ENCODE measurements around the gene BTRC. TPM values are rescaled to one million over a fixed set of nuclear protein-coding genes. Genes with fewer than 3 reads are reported as not detected.

BTRC gene
- total RNA-seq, 1 donor from 2014 or later = 33.2 TPM

GRCh38 chr10:101558671-101559595, 205.0 kb downstream of the BTRC start:
- ATAC-seq = peak; percentile 9
- no peak for DNase-seq
- intact Hi-C loops (cut with micrococcal nuclease) = no loop called here

DNA sequence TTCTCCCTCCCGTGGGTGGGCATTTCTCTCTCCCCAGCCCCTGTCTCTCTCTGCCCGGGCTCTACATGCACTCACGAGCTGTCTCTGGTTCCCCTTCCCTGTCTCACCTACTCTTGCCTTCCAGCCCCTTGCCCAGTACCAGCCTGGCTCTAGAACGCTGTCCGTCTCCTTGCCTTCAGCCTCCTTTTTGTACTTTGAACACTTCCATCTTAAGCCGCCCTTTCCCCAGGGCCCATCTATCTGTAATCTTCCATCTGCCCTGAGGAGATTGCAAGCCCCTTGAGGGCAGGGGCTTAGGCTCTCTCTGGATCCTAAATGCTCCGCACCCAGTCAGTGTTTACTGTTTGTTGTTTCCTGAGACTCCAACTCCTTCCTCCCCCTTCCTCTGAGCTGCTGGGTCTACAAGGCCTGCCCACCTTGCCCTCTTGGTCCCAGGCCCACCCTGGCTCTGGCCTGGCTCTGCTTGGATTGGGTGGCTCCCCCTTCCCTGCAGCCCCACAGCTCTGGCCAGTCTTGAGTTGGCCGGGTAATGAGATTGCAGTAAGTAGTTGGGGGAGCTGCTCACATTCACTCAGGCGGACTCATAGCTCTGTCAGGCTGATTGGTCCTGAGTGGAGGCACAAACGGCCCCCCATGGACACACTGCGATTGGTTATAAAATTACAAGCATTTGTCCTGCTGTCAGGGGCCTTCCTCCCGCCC, 205.8 kb downstream of the BTRC start:
- DNase-seq (no peak), ATAC-seq (no peak)
- intact Hi-C loops (cut with micrococcal nuclease) = no loop called here

DNA sequence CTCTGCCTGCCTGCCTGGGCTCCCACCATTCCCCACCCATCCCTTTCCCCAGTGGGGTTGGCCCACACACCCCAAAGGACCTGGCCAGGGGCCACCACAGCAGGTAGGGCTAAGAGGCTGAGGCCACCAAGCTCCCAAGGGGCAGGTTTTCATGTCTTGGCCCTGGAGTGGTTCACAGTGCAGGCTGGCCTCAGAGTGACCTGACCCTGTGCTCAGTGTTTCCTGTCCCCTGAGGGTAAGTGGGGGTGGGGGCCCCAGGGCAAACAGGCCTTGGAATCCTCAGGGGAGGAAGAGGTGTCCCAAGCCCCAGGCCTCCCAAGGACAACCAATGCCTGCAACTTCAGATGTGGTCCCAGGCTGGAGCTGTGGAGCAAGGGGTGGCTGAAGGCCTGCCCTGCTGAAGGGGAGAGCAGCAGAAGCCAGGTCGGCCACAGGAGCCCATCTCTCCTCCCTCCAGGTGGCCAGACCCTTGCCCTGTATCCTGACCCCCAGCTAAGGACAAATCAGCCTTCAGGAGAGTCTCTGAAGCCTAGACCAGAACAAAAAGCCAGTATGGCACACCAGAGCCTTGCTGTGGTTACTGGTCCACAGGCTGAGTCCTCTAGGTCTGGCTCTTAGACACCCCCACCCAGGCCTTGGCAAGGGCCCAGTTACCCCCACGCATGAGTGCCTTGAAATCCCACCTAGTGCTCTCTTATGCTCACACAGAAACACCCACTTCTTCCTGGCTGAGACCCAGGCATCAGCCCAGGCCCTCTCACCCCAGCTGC, 206.5 kb downstream of the BTRC start:
- DNase-seq (no peak), ATAC-seq (no peak)
- intact Hi-C loops (cut with micrococcal nuclease) = no loop called here

GRCh38 chr10:101561068-101561915, 207.3 kb downstream of the BTRC start:
- ATAC-seq = no peak
- no peak for DNase-seq
- intact Hi-C loops (cut with micrococcal nuclease) = no loop called here

DNA sequence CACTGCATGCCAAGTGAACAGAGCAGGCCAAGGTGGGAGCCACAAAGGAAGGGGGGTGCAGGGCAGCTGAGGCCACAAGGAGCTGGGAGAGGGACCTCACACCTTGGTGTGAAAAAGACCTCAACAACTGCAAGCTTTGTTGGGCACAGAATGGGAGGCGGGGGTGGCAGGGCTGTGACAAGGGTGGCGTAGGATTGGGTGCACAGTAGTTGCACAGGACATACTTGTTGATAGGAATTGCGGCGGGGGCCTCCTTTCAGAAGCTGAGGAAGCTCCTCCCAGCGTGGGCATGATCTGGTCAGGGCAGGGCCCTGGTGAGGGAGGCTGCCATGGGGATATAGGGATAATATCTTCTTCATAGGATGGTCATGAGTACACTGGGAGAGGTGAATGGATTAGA, 208.3 kb downstream of the BTRC start:
- ATAC-seq (no peak), DNase-seq (no peak)
- intact Hi-C loops (cut with micrococcal nuclease) = no loop called here

GRCh38 chr10:101563007-101563406, 209.0 kb downstream of the BTRC start:
- DNase-seq (no peak), ATAC-seq (no peak)
- intact Hi-C loops (cut with micrococcal nuclease) = no loop called here

DNA sequence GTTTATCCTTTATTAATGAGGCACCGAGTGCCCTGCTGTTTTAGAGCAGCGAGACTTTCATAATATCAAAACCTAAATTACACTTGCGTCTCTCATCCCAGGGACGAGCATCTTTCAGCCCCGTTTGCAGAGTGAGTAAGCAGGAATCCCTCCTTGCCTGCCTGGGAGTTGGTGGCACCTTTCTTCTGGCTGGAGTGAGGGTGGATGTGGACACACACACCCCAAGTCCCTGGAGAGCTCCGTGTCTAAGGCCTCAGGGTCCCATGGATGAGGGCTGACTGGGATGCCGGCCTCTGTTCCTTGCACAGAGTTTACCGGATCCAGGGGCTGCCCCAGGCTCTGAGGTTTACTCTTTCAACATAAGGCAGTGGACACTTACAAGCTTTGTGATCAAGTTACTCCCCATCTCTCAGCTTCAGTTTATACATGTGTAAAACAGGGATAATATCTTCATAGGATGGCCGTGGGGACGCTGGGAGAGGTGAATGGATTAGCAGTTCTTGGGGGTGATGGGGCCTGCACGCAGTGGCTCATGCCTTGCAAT, 209.6 kb downstream of the BTRC start:
- DNase-seq (no peak), ATAC-seq (no peak)
- intact Hi-C loops (cut with micrococcal nuclease) = no loop called here

GRCh38 chr10:101564490-101564991, 210.6 kb downstream of the BTRC start:
- ATAC-seq (no peak), DNase-seq (no peak)
- intact Hi-C loops (cut with micrococcal nuclease) = no loop called here

DNA sequence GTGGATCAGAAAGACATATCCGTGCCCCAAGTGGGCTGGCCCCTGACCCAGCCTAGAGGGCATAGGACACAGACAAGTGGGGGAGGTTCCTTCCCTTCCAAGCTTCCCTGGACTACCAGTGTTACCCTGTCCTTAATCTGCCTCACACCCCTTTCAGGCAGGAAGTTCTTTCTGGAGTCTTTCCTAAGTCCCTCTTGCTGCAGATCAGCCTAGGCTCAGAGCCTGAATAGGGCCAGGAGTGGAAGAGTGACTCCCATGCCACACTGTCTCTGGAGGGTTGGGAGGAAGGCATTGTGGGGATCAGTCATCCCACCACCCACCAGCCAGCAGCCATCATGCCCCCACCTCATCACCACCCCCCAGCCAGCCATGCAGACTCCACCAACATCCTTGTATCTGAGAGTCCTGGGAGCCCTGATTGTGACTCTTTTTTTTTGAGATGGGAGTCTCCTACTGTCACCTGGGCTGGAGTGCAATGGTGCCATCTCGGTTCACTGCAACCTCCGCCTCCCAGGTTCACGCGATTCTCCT, 211.5 kb downstream of the BTRC start:
- DNase-seq = no peak
- intact Hi-C loops (cut with micrococcal nuclease) = no loop called here
- ATAC-seq = no peak

- ATAC-seq = no peak
These were observed 212.0 kb downstream of the BTRC start for GRCh38 chr10:101565936-101566332.

GRCh38 chr10:101566333-101567164, 212.6 kb downstream of the BTRC start:
- ATAC-seq = no peak
- intact Hi-C loops (cut with micrococcal nuclease) = no loop called here

More at GRCh38 chr10:101565936-101566332, 212.0 kb downstream of the BTRC start:
- intact Hi-C loops (cut with micrococcal nuclease) = no loop called here
- DNase-seq = no peak

GRCh38 chr10:101567165-101568006, 213.4 kb downstream of the BTRC start:
- DNase-seq (no peak), ATAC-seq (no peak)
- intact Hi-C loops (cut with micrococcal nuclease) = no loop called here

More at GRCh38 chr10:101566333-101567164, 212.6 kb downstream of the BTRC start:
- DNase-seq = peak; percentile 46

DNA sequence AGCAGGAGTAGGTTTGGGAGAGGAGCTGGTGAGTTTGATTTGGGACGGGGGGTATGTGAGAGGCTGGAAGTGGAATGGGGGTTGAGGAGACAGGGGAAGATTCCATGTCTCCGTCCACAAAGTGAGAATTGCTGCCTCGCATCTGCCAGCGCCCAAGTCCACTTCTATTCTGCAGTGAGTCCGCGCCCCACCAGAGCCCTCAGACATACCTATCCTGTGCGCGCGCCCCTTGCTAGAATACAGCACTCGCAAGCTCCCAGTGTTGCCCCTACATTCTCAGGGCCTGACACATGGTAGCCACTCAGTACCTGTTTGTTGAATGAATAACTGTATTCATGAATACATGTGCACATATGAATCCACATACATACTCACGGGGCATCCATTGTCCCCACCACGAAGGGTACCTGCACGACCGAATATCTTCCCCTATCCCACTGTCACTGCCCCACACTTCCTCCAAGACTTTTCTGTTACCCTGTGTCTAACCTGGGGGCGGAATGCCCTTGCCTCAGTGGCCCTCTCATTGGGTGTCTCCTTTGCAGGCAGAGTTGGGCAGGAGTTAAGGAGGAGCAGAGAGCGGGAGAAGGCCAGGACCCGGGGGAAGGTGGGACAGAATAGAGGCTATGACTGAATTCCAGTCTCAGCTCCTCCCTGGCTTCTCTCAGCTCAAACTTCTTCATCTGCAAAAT, 214.2 kb downstream of the BTRC start:
- DNase-seq (no peak), ATAC-seq (no peak)
- intact Hi-C loops (cut with micrococcal nuclease) = no loop called here

- ATAC-seq (no peak), DNase-seq (no peak)
- intact Hi-C loops (cut with micrococcal nuclease) = no loop called here
These were observed 215.3 kb downstream of the BTRC start for GRCh38 chr10:101569323-101569621.

GRCh38 chr10:101569622-101570427, 215.9 kb downstream of the BTRC start:
- ATAC-seq (peak; percentile 94), DNase-seq (peak; percentile 89)
- intact Hi-C loops (cut with micrococcal nuclease) = no loop called here
